CD4-positive, CD25-positive, alpha-beta regulatory T cell (primary cell): Measurements from ENCODE around the gene CCNY. TPM values are rescaled to one million over a fixed set of nuclear protein-coding genes. Genes with fewer than 3 reads are reported as not detected.

Experiments used
- ATAC-seq, 2 donors: fragments of 150-1000 bp; cut with Tn5 transposase; one replicate each; pipeline ENCODE4 v1.10.0; 2021; ENCODE audit warnings: low read depth in 2 of 2, moderate number of reproducible peaks in 2 of 2, moderate library complexity in 1 of 2
- DNase-seq, 3 donors: peaks; one replicate each; pipeline versions ENCODE4 v3.0.0 to v3.0.0-alpha.2; 2012 to 2022; ENCODE audit warnings: mixed read lengths in 1 of 3
- H3K27ac ChIP-seq: one replicate; pipeline ENCODE4 v1.7.0; 2013; ENCODE audit warnings: mild to moderate bottlenecking, low read length; ENCODE audit not compliant: insufficient read depth, poor library complexity, severe bottlenecking
- H3K27me3 ChIP-seq: one replicate; pipeline ENCODE4 v1.7.0; 2013; ENCODE audit warnings: low read length; ENCODE audit not compliant: control insufficient read depth, insufficient read depth
- H3K36me3 ChIP-seq: one replicate; pipeline ENCODE4 v1.7.0; 2013; ENCODE audit warnings: mild to moderate bottlenecking, low read length, moderate library complexity; ENCODE audit not compliant: control insufficient read depth, insufficient read depth
- H3K4me1 ChIP-seq: 2 replicates; pipeline ENCODE4 v1.7.0; 2013; ENCODE audit warnings: mild to moderate bottlenecking, low read length; ENCODE audit not compliant: insufficient read depth, control insufficient read depth, poor library complexity, severe bottlenecking
- H3K4me3 ChIP-seq: one replicate; pipeline ENCODE4 v1.7.0; 2013; ENCODE audit warnings: low read depth, mild to moderate bottlenecking, low read length, moderate library complexity
- H3K9me3 ChIP-seq, 2 experiments: 1 replicate in 1 of 2; 2 replicates in 1 of 2; pipeline ENCODE4 v1.7.0; 2013; ENCODE audit warnings: low read length in 2 of 2, mild to moderate bottlenecking in 1 of 2, moderate library complexity in 1 of 2; ENCODE audit not compliant: control insufficient read depth in 2 of 2
- H3K27ac Mint-ChIP-seq, 3 donors: one replicate each; pipeline ENCODE4 v1.8.0; 2020 to 2022; ENCODE audit warnings: mild to moderate bottlenecking in 3 of 3, mixed read lengths in 3 of 3, moderate library complexity in 2 of 3
- H3K27me3 Mint-ChIP-seq: one replicate; pipeline ENCODE4 v1.8.0; 2022; ENCODE audit warnings: mild to moderate bottlenecking, mixed read lengths
- H3K36me3 Mint-ChIP-seq: one replicate; pipeline ENCODE4 v1.8.0; 2020; ENCODE audit warnings: mixed read lengths
- H3K4me1 Mint-ChIP-seq, 4 donors: one replicate each; pipeline ENCODE4 v1.8.0; 2020 to 2022; ENCODE audit warnings: mixed read lengths in 4 of 4, mild to moderate bottlenecking in 1 of 4
- H3K4me3 Mint-ChIP-seq, 4 donors: one replicate each; pipeline ENCODE4 v1.8.0; 2020 to 2022; ENCODE audit warnings: mild to moderate bottlenecking in 4 of 4, mixed read lengths in 4 of 4, moderate library complexity in 3 of 4
- H3K9me3 Mint-ChIP-seq, 7 donors: one replicate each; pipeline ENCODE4 v1.8.0; 2020 to 2022; ENCODE audit warnings: mixed read lengths in 7 of 7, mild to moderate bottlenecking in 3 of 7, moderate library complexity in 2 of 7
- polyA plus RNA-seq, 4 donors: library from polyadenylated mRNA; unstranded; fragments of 300-500 nt; fragmentation: Illumina TruSeq; gene quantifications; one replicate each; pipeline ENCODE4 v1.2.3, GENCODE V29; 2021
- total RNA-seq: library from RNA; stranded (reverse); gene quantifications from one replicate; pipeline ENCODE4 v1.2.3, GENCODE V29; 2022

Gene CCNY
- total and polyA plus RNA-seq, 5 donors from 2014 or later: 6.4 to 58.3 (median 13.1) TPM

DNA sequence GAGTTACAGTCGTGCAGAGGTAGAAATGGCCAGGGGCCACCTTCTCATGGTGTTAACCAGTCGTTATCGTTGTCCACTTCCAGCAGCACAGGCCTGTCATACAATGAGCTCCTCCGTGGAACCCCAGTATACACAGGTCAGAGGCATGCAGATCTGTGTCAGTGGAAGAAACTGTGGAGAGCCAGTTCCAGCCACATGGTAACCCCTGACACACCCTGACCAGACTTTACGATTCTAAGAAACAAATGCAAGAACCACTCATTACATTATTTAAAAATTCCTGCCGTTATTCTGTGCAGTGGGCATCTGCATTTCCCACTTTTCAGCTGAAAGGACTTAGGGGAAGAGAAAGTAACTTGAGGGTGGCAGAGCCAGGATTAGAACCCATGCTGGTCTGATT lies 245.3 kb downstream of the CCNY start:
- DNase-seq (no peak), ATAC-seq (no peak)
- H3K27me3 Mint-ChIP-seq: no peaks in the 10 kb centered on the region
- H3K4me3 Mint-ChIP-seq: no peak overlapping the region
- no peak overlapping the region for H3K27ac ChIP-seq
- no peak overlapping the region for H3K27ac Mint-ChIP-seq
- H3K9me3 ChIP-seq: no peaks in the 10 kb centered on the region
- H3K36me3 Mint-ChIP-seq: no peaks in the 10 kb centered on the region
- H3K27me3 ChIP-seq: no peaks in the 10 kb centered on the region
- H3K4me1 Mint-ChIP-seq: no peaks in the 10 kb centered on the region
- no peaks in the 10 kb centered on the region for H3K36me3 ChIP-seq
- H3K9me3 Mint-ChIP-seq: peaks cover 0 to 5% (median 0%) of the 10 kb centered on the region in 7 donors
- H3K4me3 ChIP-seq: no peak overlapping the region
- H3K4me1 ChIP-seq: no peaks in the 10 kb centered on the region

GRCh38 chr10:35584946-35585345 lies 248.6 kb downstream of the CCNY start:
- H3K36me3 Mint-ChIP-seq: no peaks in the 10 kb centered on the region
- H3K4me3 ChIP-seq: no peak overlapping the region

DNA sequence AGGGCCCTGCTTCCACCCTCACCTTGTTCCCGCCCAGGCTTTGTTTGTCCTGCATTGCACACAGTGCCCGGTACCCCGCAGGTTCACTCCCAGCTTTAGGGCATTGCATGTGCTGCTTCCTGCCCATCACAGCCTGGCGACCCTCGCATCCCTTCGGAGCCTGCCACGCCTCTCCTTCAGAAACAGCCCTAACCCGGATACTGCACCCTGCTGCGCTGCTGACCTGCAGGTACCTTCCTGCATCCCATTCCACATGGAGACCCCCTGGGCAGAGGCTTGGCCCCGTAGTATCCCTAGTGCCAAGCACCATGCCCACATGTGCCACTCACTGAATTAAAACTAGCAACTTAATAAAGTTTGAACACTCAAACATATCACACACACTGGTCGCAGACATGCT lies 249.0 kb downstream of the CCNY start:
- H3K27ac Mint-ChIP-seq: peak overlapping the region in 1 of 3 donors; percentile 5

More at GRCh38 chr10:35584946-35585345, 248.6 kb downstream of the CCNY start:
- Mint-ChIP-seq H3K27ac (no peak overlapping the region), H3K9me3 (peaks cover 0 to 1% (median 0%) of the 10 kb centered on the region in 7 donors), H3K27me3 (peaks cover 8% of the 10 kb centered on the region), H3K4me3 (no peak overlapping the region), H3K4me1 (no peaks in the 10 kb centered on the region)
- DNase-seq: no peak
- no peaks in the 10 kb centered on the region for H3K27me3 ChIP-seq
- H3K27ac ChIP-seq: no peak overlapping the region
- H3K9me3 ChIP-seq: no peaks in the 10 kb centered on the region
- no peak for ATAC-seq
- H3K36me3 ChIP-seq: no peaks in the 10 kb centered on the region
- H3K4me1 ChIP-seq: no peaks in the 10 kb centered on the region

GRCh38 chr10:35585903-35586535 lies 249.7 kb downstream of the CCNY start:
- Mint-ChIP-seq H3K9me3 (peaks cover 0 to 4% (median 1%) of the 10 kb centered on the region in 7 donors), H3K27ac (peak overlapping the region in 1 of 3 donors; percentile 5), H3K4me3 (no peak overlapping the region), H3K27me3 (peaks cover 8% of the 10 kb centered on the region), H3K36me3 (no peaks in the 10 kb centered on the region), H3K4me1 (no peaks in the 10 kb centered on the region)
- Histone ChIP-seq H3K27ac (no peak overlapping the region), H3K36me3 (no peaks in the 10 kb centered on the region), H3K4me3 (no peak overlapping the region), H3K9me3 (peaks cover 0 to 2% of the 10 kb centered on the region in 2 experiments), H3K4me1 (no peaks in the 10 kb centered on the region), H3K27me3 (no peaks in the 10 kb centered on the region)
- ATAC-seq (no peak), DNase-seq (peak in 1 of 3 donors; percentile 11)

More for the DNA sequence above, 249.0 kb downstream of the CCNY start:
- Mint-ChIP-seq H3K4me3 (no peak overlapping the region), H3K9me3 (peaks cover 0 to 1% (median 0%) of the 10 kb centered on the region in 7 donors), H3K4me1 (no peaks in the 10 kb centered on the region), H3K27me3 (peaks cover 8% of the 10 kb centered on the region), H3K36me3 (no peaks in the 10 kb centered on the region)
- Histone ChIP-seq H3K36me3 (no peaks in the 10 kb centered on the region), H3K27me3 (no peaks in the 10 kb centered on the region), H3K4me1 (no peaks in the 10 kb centered on the region), H3K4me3 (no peak overlapping the region), H3K9me3 (no peaks in the 10 kb centered on the region), H3K27ac (no peak overlapping the region)
- ATAC-seq (no peak), DNase-seq (no peak)

- Mint-ChIP-seq H3K27ac (no peak overlapping the region), H3K36me3 (no peaks in the 10 kb centered on the region), H3K4me1 (no peaks in the 10 kb centered on the region), H3K9me3 (peaks cover 0 to 14% (median 5%) of the 10 kb centered on the region in 7 donors), H3K4me3 (no peak overlapping the region), H3K27me3 (peaks cover 8% of the 10 kb centered on the region)
- DNase-seq (no peak), ATAC-seq (no peak)
- H3K36me3 ChIP-seq: no peaks in the 10 kb centered on the region
- H3K27me3 ChIP-seq: no peaks in the 10 kb centered on the region
- H3K9me3 ChIP-seq: peaks cover 0 to 2% of the 10 kb centered on the region in 2 experiments
- H3K4me1 ChIP-seq: no peaks in the 10 kb centered on the region
- no peak overlapping the region for H3K4me3 ChIP-seq
- H3K27ac ChIP-seq: no peak overlapping the region
Observed at GRCh38 chr10:35588836-35589235, 252.5 kb downstream of the CCNY start.

GRCh38 chr10:35592441-35592840 lies 256.1 kb downstream of the CCNY start:
- DNase-seq: no peak
- Mint-ChIP-seq H3K27me3 (peaks cover 4% of the 10 kb centered on the region), H3K27ac (no peak overlapping the region), H3K36me3 (no peaks in the 10 kb centered on the region), H3K4me1 (no peaks in the 10 kb centered on the region), H3K4me3 (no peak overlapping the region), H3K9me3 (peaks cover 0 to 14% (median 6%) of the 10 kb centered on the region in 7 donors)
- no peak for ATAC-seq
- H3K27ac ChIP-seq: no peak overlapping the region
- no peak overlapping the region for H3K4me3 ChIP-seq
- no peaks in the 10 kb centered on the region for H3K27me3 ChIP-seq
- no peaks in the 10 kb centered on the region for H3K4me1 ChIP-seq
- H3K36me3 ChIP-seq: no peaks in the 10 kb centered on the region
- H3K9me3 ChIP-seq: peaks cover 0 to 2% of the 10 kb centered on the region in 2 experiments

- H3K27me3 ChIP-seq: no peaks in the 10 kb centered on the region
- no peak for ATAC-seq
Observed at GRCh38 chr10:35594115-35595079, 258.1 kb downstream of the CCNY start.

More at GRCh38 chr10:35594115-35595079, 258.1 kb downstream of the CCNY start:
- Histone ChIP-seq H3K4me1 (no peaks in the 10 kb centered on the region), H3K9me3 (peaks cover 0 to 2% of the 10 kb centered on the region in 2 experiments), H3K27ac (no peak overlapping the region), H3K36me3 (no peaks in the 10 kb centered on the region), H3K4me3 (no peak overlapping the region)
- Mint-ChIP-seq H3K4me1 (no peaks in the 10 kb centered on the region), H3K36me3 (no peaks in the 10 kb centered on the region), H3K27ac (no peak overlapping the region), H3K4me3 (no peak overlapping the region), H3K9me3 (peaks cover 0 to 14% (median 7%) of the 10 kb centered on the region in 7 donors), H3K27me3 (peaks cover 5% of the 10 kb centered on the region)
- no peak for DNase-seq
